Activated T-helper 17 cell treated with anti-CD3 and anti-CD28 coated beads, Interleukin-2, amount 50 U/mL, for 72 hours (primary cell): ENCODE results near the gene RALGPS2. TPM values are rescaled to one million over a fixed set of nuclear protein-coding genes. Genes with fewer than 3 reads are reported as not detected.
A peak's percentile ranks its signal among the peaks of the same experiment; 100 is the strongest.
"Not testable (repeated sequence)": the region's sequence is repeated elsewhere in the genome, so short reads cannot be mapped to it uniquely, and the experiment has no call there.

ENCODE experiments used
- ATAC-seq: fragments of 150-1000 bp; cut with Tn5 transposase; replicated peaks from 2 replicates; pipeline ENCODE4 v1.10.0; 2021; ENCODE audit warnings: mild to moderate bottlenecking, moderate library complexity
- H3K27ac Mint-ChIP-seq: one replicate; pipeline ENCODE4 v1.8.0; 2022; ENCODE audit warnings: mixed read lengths
- H3K27me3 Mint-ChIP-seq: one replicate; pipeline ENCODE4 v1.8.0; 2022; ENCODE audit warnings: mixed read lengths
- H3K36me3 Mint-ChIP-seq: one replicate; pipeline ENCODE4 v1.8.0; 2022; ENCODE audit warnings: low read depth, mild to moderate bottlenecking, mixed read lengths
- H3K4me1 Mint-ChIP-seq: one replicate; pipeline ENCODE4 v1.8.0; 2022; ENCODE audit warnings: mixed read lengths
- H3K4me3 Mint-ChIP-seq: one replicate; pipeline ENCODE4 v1.8.0; 2022; ENCODE audit warnings: mild to moderate bottlenecking, mixed read lengths
- H3K9me3 Mint-ChIP-seq: one replicate; pipeline ENCODE4 v1.8.0; 2022; ENCODE audit warnings: mixed read lengths
- total RNA-seq, 2 donors: library from RNA; stranded (reverse); gene quantifications; one replicate each; pipeline ENCODE4 v1.2.3, GENCODE V29; 2022

RALGPS2 gene
- total RNA-seq, 2 donors from 2014 or later: 0.63 to 4.4 TPM

- H3K27me3 Mint-ChIP-seq: peaks cover 12% of the 10 kb centered on the region
- not testable (repeated sequence) for H3K9me3 Mint-ChIP-seq, H3K4me3 Mint-ChIP-seq, H3K27ac Mint-ChIP-seq, ATAC-seq, H3K4me1 Mint-ChIP-seq, H3K36me3 Mint-ChIP-seq
Measured at GRCh38 chr1:178949866-178950265, 224.8 kb downstream of the RALGPS2 start.

- H3K4me1 Mint-ChIP-seq: no peaks in the 10 kb centered on the region
- H3K36me3 Mint-ChIP-seq: no peaks in the 10 kb centered on the region
- no peak overlapping the region for H3K27ac Mint-ChIP-seq
- H3K4me3 Mint-ChIP-seq: no peak overlapping the region
- H3K27me3 Mint-ChIP-seq: peaks cover 9% of the 10 kb centered on the region
- H3K9me3 Mint-ChIP-seq: no peaks in the 10 kb centered on the region
- ATAC-seq: no peak
Measured at GRCh38 chr1:178951600-178951999, 226.6 kb downstream of the RALGPS2 start.

GRCh38 chr1:178953034-178953433, 228.0 kb downstream of the RALGPS2 start:
- Mint-ChIP-seq H3K4me3 (no peak overlapping the region), H3K27me3 (peaks cover 4% of the 10 kb centered on the region), H3K4me1 (no peaks in the 10 kb centered on the region), H3K36me3 (no peaks in the 10 kb centered on the region), H3K9me3 (no peaks in the 10 kb centered on the region), H3K27ac (no peak overlapping the region)
- ATAC-seq: no peak

GRCh38 chr1:178953538-178954324, 228.7 kb downstream of the RALGPS2 start:
- Mint-ChIP-seq H3K4me1 (no peaks in the 10 kb centered on the region), H3K36me3 (no peaks in the 10 kb centered on the region), H3K27me3 (no peaks in the 10 kb centered on the region), H3K4me3 (no peak overlapping the region), H3K27ac (no peak overlapping the region), H3K9me3 (no peaks in the 10 kb centered on the region)
- ATAC-seq: no peak

GRCh38 chr1:178954325-178954690, 229.3 kb downstream of the RALGPS2 start:
- no peak overlapping the region for H3K27ac Mint-ChIP-seq
- no peaks in the 10 kb centered on the region for H3K4me1 Mint-ChIP-seq
- no peaks in the 10 kb centered on the region for H3K27me3 Mint-ChIP-seq
- no peaks in the 10 kb centered on the region for H3K9me3 Mint-ChIP-seq
- ATAC-seq: no peak
- H3K4me3 Mint-ChIP-seq: no peak overlapping the region
- H3K36me3 Mint-ChIP-seq: no peaks in the 10 kb centered on the region

GRCh38 chr1:178954937-178955336, 229.9 kb downstream of the RALGPS2 start:
- no peak for ATAC-seq
- H3K9me3 Mint-ChIP-seq: no peaks in the 10 kb centered on the region
- H3K27ac Mint-ChIP-seq: no peak overlapping the region
- H3K4me1 Mint-ChIP-seq: no peaks in the 10 kb centered on the region
- no peaks in the 10 kb centered on the region for H3K27me3 Mint-ChIP-seq
- no peaks in the 10 kb centered on the region for H3K36me3 Mint-ChIP-seq
- no peak overlapping the region for H3K4me3 Mint-ChIP-seq

- Mint-ChIP-seq H3K4me1 (no peaks in the 10 kb centered on the region), H3K36me3 (no peaks in the 10 kb centered on the region), H3K27ac (no peak overlapping the region), H3K9me3 (no peaks in the 10 kb centered on the region), H3K27me3 (no peaks in the 10 kb centered on the region), H3K4me3 (no peak overlapping the region)
- ATAC-seq: no peak
Measured at GRCh38 chr1:178955391-178955954, 230.4 kb downstream of the RALGPS2 start.

- Mint-ChIP-seq H3K4me1 (no peaks in the 10 kb centered on the region), H3K27ac (no peak overlapping the region), H3K4me3 (no peak overlapping the region), H3K36me3 (no peaks in the 10 kb centered on the region), H3K27me3 (no peaks in the 10 kb centered on the region), H3K9me3 (no peaks in the 10 kb centered on the region)
- ATAC-seq: no peak
Measured at GRCh38 chr1:178958491-178958890, 233.4 kb downstream of the RALGPS2 start.

GRCh38 chr1:178959543-178960460, 234.8 kb downstream of the RALGPS2 start:
- Mint-ChIP-seq H3K9me3 (no peaks in the 10 kb centered on the region), H3K36me3 (no peaks in the 10 kb centered on the region), H3K4me3 (no peak overlapping the region), H3K4me1 (no peaks in the 10 kb centered on the region), H3K27me3 (no peaks in the 10 kb centered on the region), H3K27ac (no peak overlapping the region)
- ATAC-seq: peak; percentile 64

- no peak for ATAC-seq
- no peaks in the 10 kb centered on the region for H3K4me1 Mint-ChIP-seq
- no peaks in the 10 kb centered on the region for H3K9me3 Mint-ChIP-seq
- no peak overlapping the region for H3K4me3 Mint-ChIP-seq
- H3K27me3 Mint-ChIP-seq: no peaks in the 10 kb centered on the region
- H3K36me3 Mint-ChIP-seq: no peaks in the 10 kb centered on the region
- H3K27ac Mint-ChIP-seq: no peak overlapping the region
Measured at GRCh38 chr1:178960482-178961240, 235.6 kb downstream of the RALGPS2 start.

GRCh38 chr1:178961331-178961730, 236.3 kb downstream of the RALGPS2 start:
- Mint-ChIP-seq H3K36me3 (no peaks in the 10 kb centered on the region), H3K27me3 (no peaks in the 10 kb centered on the region), H3K4me1 (no peaks in the 10 kb centered on the region), H3K4me3 (no peak overlapping the region), H3K9me3 (no peaks in the 10 kb centered on the region), H3K27ac (no peak overlapping the region)
- ATAC-seq: no peak

GRCh38 chr1:178961868-178962267, 236.8 kb downstream of the RALGPS2 start:
- no peaks in the 10 kb centered on the region for H3K4me1 Mint-ChIP-seq
- no peaks in the 10 kb centered on the region for H3K36me3 Mint-ChIP-seq
- peaks cover 3% of the 10 kb centered on the region for H3K27me3 Mint-ChIP-seq
- no peak for ATAC-seq
- H3K4me3 Mint-ChIP-seq: no peak overlapping the region
- no peak overlapping the region for H3K27ac Mint-ChIP-seq
- H3K9me3 Mint-ChIP-seq: no peaks in the 10 kb centered on the region

GRCh38 chr1:178962853-178963711, 238.0 kb downstream of the RALGPS2 start:
- no peak for ATAC-seq
- no peak overlapping the region for H3K4me3 Mint-ChIP-seq
- H3K27me3 Mint-ChIP-seq: peaks cover 3% of the 10 kb centered on the region
- H3K9me3 Mint-ChIP-seq: no peaks in the 10 kb centered on the region
- H3K36me3 Mint-ChIP-seq: no peaks in the 10 kb centered on the region
- H3K4me1 Mint-ChIP-seq: no peaks in the 10 kb centered on the region
- no peak overlapping the region for H3K27ac Mint-ChIP-seq
